GM18511 (cell line): Measurements from ENCODE around the gene RASGRF1.

Experiments
- ATAC-seq: cut with Tn5 transposase; IDR thresholded peaks from one replicate; pipeline ENCODE4 v1.9.1; 2021; ENCODE audit warnings: mild to moderate bottlenecking, moderate library complexity; ENCODE audit not compliant: unreplicated experiment

RASGRF1 gene

DNA sequence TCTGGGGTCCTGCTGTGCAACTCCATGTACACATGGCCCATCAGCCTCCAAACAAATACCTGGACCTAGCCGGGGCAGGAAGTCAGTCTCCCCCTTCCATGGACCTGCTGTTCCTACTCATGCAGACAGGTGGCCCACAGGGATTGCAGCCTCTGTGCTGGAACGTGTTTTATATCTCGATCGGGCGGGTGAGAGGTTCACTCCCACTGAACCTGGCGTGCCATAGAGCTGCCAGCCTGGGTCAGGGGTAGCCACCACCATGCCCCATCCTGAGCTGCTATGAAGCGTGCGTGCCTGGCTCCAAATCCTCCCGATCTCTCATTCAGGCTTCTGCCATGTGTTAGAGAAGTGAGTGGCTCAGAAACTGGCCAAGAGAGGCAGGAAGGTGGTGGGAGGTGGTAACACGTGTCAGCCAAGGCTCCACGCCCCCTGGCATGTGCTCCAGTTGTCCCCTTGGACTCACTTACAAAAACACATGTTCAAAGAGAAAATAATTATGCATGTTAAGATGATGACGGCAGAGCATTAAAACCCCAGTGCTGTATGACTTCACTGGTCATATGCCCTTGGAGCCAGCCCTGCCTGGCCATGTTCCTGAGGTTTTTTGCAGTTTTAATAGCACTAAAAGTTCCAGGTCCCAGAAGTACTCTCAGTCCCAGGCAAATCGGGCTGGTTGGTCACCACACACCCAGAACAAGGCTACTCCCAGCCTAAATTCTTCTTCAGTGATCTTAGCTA is 176.4 kb downstream of the RASGRF1 start:
- ATAC-seq, result no peak

DNA sequence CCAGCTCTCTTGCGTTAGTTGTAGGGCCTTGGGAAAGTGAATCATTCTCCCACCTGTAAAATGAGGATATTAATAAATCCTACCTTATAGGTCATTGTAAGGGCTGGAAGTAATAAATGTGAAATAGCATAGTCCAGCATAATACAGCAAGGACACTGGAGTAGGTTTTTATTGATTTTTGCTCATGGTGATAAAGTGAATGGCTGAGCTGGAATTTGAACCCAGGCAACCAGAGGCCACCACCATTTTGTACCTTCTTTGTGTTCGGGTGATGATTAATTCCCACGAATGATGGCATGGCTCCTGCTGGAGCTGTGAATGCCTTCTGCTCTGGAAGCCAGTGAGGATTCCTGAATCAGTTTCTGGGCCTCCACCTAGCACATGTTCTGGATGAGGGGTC is 177.6 kb downstream of the RASGRF1 start:
- no peak for ATAC-seq

DNA sequence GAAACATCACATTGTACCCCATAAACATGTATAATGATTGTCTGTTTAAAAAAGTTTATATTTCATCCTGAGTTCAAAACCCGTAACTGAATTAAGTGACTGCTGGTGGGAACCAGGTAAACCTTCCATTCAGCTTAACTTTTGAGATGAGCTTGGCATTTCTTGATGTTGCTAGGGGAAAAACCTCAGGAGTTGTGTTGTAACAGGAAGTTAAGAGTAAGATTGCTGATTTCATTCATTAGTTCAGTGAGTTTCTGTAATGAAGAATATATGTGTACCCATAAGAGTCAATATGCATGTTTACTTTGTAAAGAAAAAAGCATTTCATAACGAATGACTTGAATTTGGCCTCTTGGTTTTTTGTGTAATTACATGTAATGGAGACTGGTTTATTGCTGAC is 178.3 kb downstream of the RASGRF1 start:
- no peak for ATAC-seq

DNA sequence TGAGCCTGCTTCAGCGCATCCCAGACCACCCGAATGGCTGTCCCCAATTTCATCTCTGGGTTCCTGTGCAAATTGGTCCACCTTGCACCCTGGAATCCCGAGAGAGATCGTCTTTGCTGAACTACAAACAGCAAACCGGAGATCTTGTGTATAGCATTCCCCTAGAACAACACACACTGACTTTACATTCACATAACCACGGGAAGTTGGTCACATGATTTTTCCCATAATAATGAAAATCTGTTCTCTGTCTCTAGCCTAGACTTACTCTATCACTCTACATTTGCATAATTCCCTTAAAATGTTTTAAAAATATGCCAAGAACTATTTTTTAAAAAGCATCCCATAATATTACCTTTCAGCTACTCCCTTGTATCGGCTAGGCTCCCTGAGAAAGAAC is 180.3 kb downstream of the RASGRF1 start:
- no peak for ATAC-seq
